A673 (cell line): ENCODE results near the gene IFNGR2. TPM values are rescaled to one million over a fixed set of nuclear protein-coding genes. Genes with fewer than 3 reads are reported as not detected.
A peak's percentile ranks its signal among the peaks of the same experiment; 100 is the strongest.

Experiments
- BruUV-seq: library from RNA; stranded (reverse); fragments of 400-500 nt; replicated peaks from 2 replicates; lab custom pipeline; 2021; lab: Mats Ljungman, UMichigan
- CTCF ChIA-PET: fragments of 300-600 bp; sonication (Branson Sonifier 250); formaldehyde crosslinking; loops from one replicate; lab custom pipeline; 2022; ENCODE audit warnings: antibody characterized with exemption; lab: Charles Lee
- POLR2A ChIA-PET: fragments of 300-600 bp; sonication (Branson Sonifier 250); formaldehyde crosslinking; loops from one replicate; lab custom pipeline; 2022; ENCODE audit warnings: antibody characterized with exemption; ENCODE audit not compliant: low non-redundant PET; lab: Charles Lee
- DNase-seq: peaks from one replicate; pipeline ENCODE4 v3.0.0-alpha.2; 2015; ENCODE audit warnings: low spot score
- H3K27ac ChIP-seq: fragments of 200-600 bp; sonication (generic); 2 replicates; pipeline ENCODE4 v1.5.1; 2016; ENCODE audit warnings: mixed run types, low read depth, mild to moderate bottlenecking, mixed read lengths, antibody characterized with exemption, low read length; ENCODE audit not compliant: poor library complexity, severe bottlenecking
- H3K27me3 ChIP-seq: fragments of 200-600 bp; sonication (generic); replicated peaks from 2 replicates; pipeline ENCODE4 v1.6.1; 2017; ENCODE audit warnings: mixed run types, low read depth, mild to moderate bottlenecking, mixed read lengths, antibody characterized with exemption, low read length; ENCODE audit not compliant: insufficient read depth, poor library complexity
- H3K36me3 ChIP-seq: fragments of 200-600 bp; sonication (generic); 2 replicates; pipeline ENCODE4 v1.6.1; 2016; ENCODE audit warnings: mixed run types, mild to moderate bottlenecking, mixed read lengths, antibody characterized with exemption, low read length; ENCODE audit not compliant: insufficient read depth, poor library complexity, severe bottlenecking
- H3K4me1 ChIP-seq: fragments of 200-600 bp; sonication (generic); 2 replicates; pipeline ENCODE4 v1.6.1; 2017; ENCODE audit warnings: mixed run types, mild to moderate bottlenecking, mixed read lengths, antibody characterized with exemption, low read length; ENCODE audit not compliant: insufficient read depth, poor library complexity, severe bottlenecking
- H3K4me3 ChIP-seq: fragments of 200-600 bp; sonication (generic); 2 replicates; pipeline ENCODE4 v1.5.1; 2016; ENCODE audit warnings: low read depth, mixed run types, mild to moderate bottlenecking, mixed read lengths, low read length; ENCODE audit not compliant: poor library complexity, severe bottlenecking
- H3K9me3 ChIP-seq: fragments of 200-600 bp; sonication (generic); 2 replicates; pipeline ENCODE4 v1.6.1; 2016; ENCODE audit warnings: mixed run types, low read depth, mild to moderate bottlenecking, mixed read lengths, antibody characterized with exemption, low read length; ENCODE audit not compliant: poor library complexity, severe bottlenecking
- CTCF ChIP-seq: fragments of 300-800, 200-600 bp; sonication (generic); conservative IDR thresholded peaks from 2 replicates; pipeline ENCODE4 v1.5.1; 2017; ENCODE audit warnings: low read depth, mild to moderate bottlenecking, antibody characterized with exemption, low read length, moderate library complexity, mixed read lengths
- EZH2 ChIP-seq: fragments of 200-600 bp; sonication (generic); IDR thresholded peaks from 2 replicates; pipeline ENCODE4 v1.6.1; 2017; ENCODE audit warnings: borderline replicate concordance, low read depth, mild to moderate bottlenecking, mixed read lengths, antibody characterized with exemption, low read length; ENCODE audit not compliant: poor library complexity, severe bottlenecking
- intact Hi-C: fragments of 100-400 bp; cut with micrococcal nuclease; formaldehyde crosslinking; loops from one replicate; pipeline ENCODE4 v1.10.0; 2022; ENCODE audit not compliant: unreplicated experiment
- total RNA-seq: library from RNA; stranded (reverse); gene quantifications from 2 replicates; pipeline ENCODE4 v1.2.3, GENCODE V29; 2021

IFNGR2 gene
- total RNA-seq, 1 experiment from 2014 or later = 48.9 TPM

GRCh38 chr21:33433001-33433400 is 29.8 kb downstream of the IFNGR2 start:
- Histone ChIP-seq H3K36me3 (peaks cover 53% of the 10 kb centered on the region), H3K4me1 (no peaks in the 10 kb centered on the region), H3K27me3 (no peaks in the 10 kb centered on the region), H3K4me3 (no peak overlapping the region), H3K9me3 (no peaks in the 10 kb centered on the region), H3K27ac (no peak overlapping the region)
- TF ChIP-seq EZH2 = no peak
- no peak for TF ChIP-seq CTCF
- CTCF ChIA-PET = no interaction called here
- intact Hi-C loops = no loop called here
- POLR2A ChIA-PET = no interaction called here
- DNase-seq = no peak
- BruUV-seq = no TSS peak

GRCh38 chr21:33433425-33434114 is 30.4 kb downstream of the IFNGR2 start:
- Histone ChIP-seq H3K36me3 (peaks cover 54% of the 10 kb centered on the region), H3K9me3 (no peaks in the 10 kb centered on the region), H3K27me3 (no peaks in the 10 kb centered on the region), H3K4me3 (no peak overlapping the region), H3K4me1 (no peaks in the 10 kb centered on the region), H3K27ac (no peak overlapping the region)
- intact Hi-C loops = no loop called here
- TF ChIP-seq CTCF = no peak
- TF ChIP-seq EZH2 = no peak
- POLR2A ChIA-PET = no interaction called here
- BruUV-seq = no TSS peak
- DNase-seq = peak; percentile 32
- CTCF ChIA-PET = no interaction called here

- ChIA-PET POLR2A (no interaction called here), CTCF (no interaction called here)
- Histone ChIP-seq H3K4me3 (no peak overlapping the region), H3K4me1 (no peaks in the 10 kb centered on the region), H3K36me3 (peaks cover 49% of the 10 kb centered on the region), H3K27ac (no peak overlapping the region), H3K9me3 (no peaks in the 10 kb centered on the region), H3K27me3 (no peaks in the 10 kb centered on the region)
- DNase-seq = no peak
- BruUV-seq = TSS peak; percentile 4
- intact Hi-C loops = no loop called here
- TF ChIP-seq EZH2 = no peak
- no peak for TF ChIP-seq CTCF
Measured at GRCh38 chr21:33434770-33435360, 31.7 kb downstream of the IFNGR2 start.
